CD4-positive, alpha-beta memory T cell (primary cell): Measurements from ENCODE around the gene QPCT. TPM values are rescaled to one million over a fixed set of nuclear protein-coding genes. Genes with fewer than 3 reads are reported as not detected.

Source experiments
- CTCF ChIA-PET: fragments of 350-600 bp; sonication (Branson Sonifier 250); formaldehyde crosslinking; loops from one replicate; lab custom pipeline; 2021; ENCODE audit warnings: inconsistent platforms; ENCODE audit not compliant: partially characterized antibody; lab: Charles Lee
- POLR2A ChIA-PET: fragments of 350-600 bp; sonication (Branson Sonifier 250); formaldehyde crosslinking; loops from one replicate; lab custom pipeline; 2021; ENCODE audit not compliant: partially characterized antibody; lab: Charles Lee
- DNase-seq, 5 donors: peaks; one replicate each; pipeline versions ENCODE4 v3.0.0 to v3.0.0-alpha.2; 2020 to 2022; ENCODE audit warnings: mixed read lengths in 1 of 5
- H3K27ac ChIP-seq: one replicate; pipeline ENCODE4 v1.7.0; 2013; ENCODE audit warnings: low read depth, low read length
- H3K27me3 ChIP-seq: 2 replicates; pipeline ENCODE4 v1.7.0; 2013; ENCODE audit warnings: mild to moderate bottlenecking, low read length, moderate library complexity; ENCODE audit not compliant: insufficient read depth
- H3K36me3 ChIP-seq: 2 replicates; pipeline ENCODE4 v1.7.0; 2013; ENCODE audit warnings: mild to moderate bottlenecking, low read length, moderate library complexity; ENCODE audit not compliant: insufficient read depth
- H3K4me1 ChIP-seq: 2 replicates; pipeline ENCODE4 v1.7.0; 2013; ENCODE audit warnings: mild to moderate bottlenecking, low read length, moderate library complexity; ENCODE audit not compliant: insufficient read depth
- H3K4me3 ChIP-seq, 2 donors: one replicate each; pipeline ENCODE4 v1.7.0; 2013; ENCODE audit warnings: low read length in 2 of 2, mild to moderate bottlenecking in 1 of 2
- H3K9me3 ChIP-seq, 2 donors: one replicate each; pipeline ENCODE4 v1.7.0; 2013; ENCODE audit warnings: low read length in 2 of 2, control low read depth in 1 of 2; ENCODE audit not compliant: control insufficient read depth in 1 of 2
- H3K27ac Mint-ChIP-seq, 7 donors: one replicate each; pipeline ENCODE4 v1.8.0; 2020 to 2021; ENCODE audit warnings: mixed read lengths in 7 of 7, mild to moderate bottlenecking in 6 of 7, inconsistent platforms in 3 of 7, moderate library complexity in 3 of 7
- H3K27me3 Mint-ChIP-seq, 2 donors: one replicate each; pipeline ENCODE4 v1.8.0; 2020 to 2021; ENCODE audit warnings: mixed read lengths in 2 of 2
- H3K36me3 Mint-ChIP-seq, 2 donors: one replicate each; pipeline ENCODE4 v1.8.0; 2020 to 2021; ENCODE audit warnings: mixed read lengths in 2 of 2, inconsistent platforms in 1 of 2, mild to moderate bottlenecking in 1 of 2
- H3K4me1 Mint-ChIP-seq, 4 donors: one replicate each; pipeline ENCODE4 v1.8.0; 2020 to 2021; ENCODE audit warnings: mixed read lengths in 4 of 4, mild to moderate bottlenecking in 1 of 4
- H3K4me3 Mint-ChIP-seq, 8 donors: one replicate each; pipeline ENCODE4 v1.8.0; 2020 to 2021; ENCODE audit warnings: mixed read lengths in 8 of 8, mild to moderate bottlenecking in 7 of 8, moderate library complexity in 6 of 8, inconsistent platforms in 3 of 8
- H3K9me3 Mint-ChIP-seq, 8 donors: one replicate each; pipeline ENCODE4 v1.8.0; 2020 to 2021; ENCODE audit warnings: mixed read lengths in 8 of 8, mild to moderate bottlenecking in 5 of 8, inconsistent platforms in 3 of 8, moderate library complexity in 1 of 8
- intact Hi-C: fragments of 100-400 bp; cut with micrococcal nuclease; formaldehyde crosslinking; loops from one replicate; pipeline ENCODE4 v1.15.1; 2023
- polyA plus RNA-seq, 2 donors: library from polyadenylated mRNA; unstranded; fragments of 300-500 nt; fragmentation: Illumina TruSeq; gene quantifications; one replicate each; pipeline ENCODE4 v1.2.3, GENCODE V29; 2021
- total RNA-seq, 2 experiments: library from RNA; stranded (reverse); gene quantifications; one replicate each; pipeline ENCODE4 v1.2.3, GENCODE V29; 2021

QPCT gene
- total and polyA plus RNA-seq, 4 experiments from 2014 or later = 0.23 to 1.4 (median 1.3) TPM

- H3K4me1 Mint-ChIP-seq = peaks cover 11 to 40% (median 22%) of the 10 kb centered on the region in 4 donors
- peaks cover 1 to 10% of the 10 kb centered on the region in 2 donors for H3K36me3 Mint-ChIP-seq
These were observed 41.7 kb upstream of the QPCT start for GRCh38 chr2:37302701-37303252.

GRCh38 chr2:37306024-37306423, 38.4 kb upstream of the QPCT start:
- Mint-ChIP-seq H3K4me1 (peaks cover 14 to 39% (median 29%) of the 10 kb centered on the region in 4 donors), H3K27me3 (no peaks in the 10 kb centered on the region), H3K9me3 (no peaks in the 10 kb centered on the region), H3K36me3 (peaks cover 1 to 4% of the 10 kb centered on the region in 2 donors), H3K4me3 (no peak overlapping the region), H3K27ac (peak overlapping the region in 1 of 7 donors; percentile 10)
- ChIA-PET POLR2A (no interaction called here), CTCF (no interaction called here)
- intact Hi-C loops = no loop called here
- Histone ChIP-seq H3K4me3 (no peak overlapping the region), H3K27ac (no peak overlapping the region), H3K27me3 (no peaks in the 10 kb centered on the region), H3K4me1 (no peaks in the 10 kb centered on the region), H3K9me3 (no peaks in the 10 kb centered on the region), H3K36me3 (no peaks in the 10 kb centered on the region)
- DNase-seq = no peak

More at GRCh38 chr2:37302701-37303252, 41.7 kb upstream of the QPCT start:
- DNase-seq = no peak
- ChIA-PET POLR2A (no interaction called here), CTCF (no interaction called here)
- H3K4me3 Mint-ChIP-seq = peak overlapping the region in 1 of 8 donors; percentile 36
- Histone ChIP-seq H3K4me1 (no peaks in the 10 kb centered on the region), H3K27me3 (no peaks in the 10 kb centered on the region), H3K4me3 (no peak overlapping the region), H3K27ac (no peak overlapping the region), H3K9me3 (no peaks in the 10 kb centered on the region), H3K36me3 (no peaks in the 10 kb centered on the region)
- no peaks in the 10 kb centered on the region for H3K9me3 Mint-ChIP-seq
- H3K27ac Mint-ChIP-seq = no peak overlapping the region
- intact Hi-C loops = no loop called here
- H3K27me3 Mint-ChIP-seq = no peaks in the 10 kb centered on the region

GRCh38 chr2:37307500-37307899, 36.9 kb upstream of the QPCT start:
- peaks cover 12% of the 10 kb centered on the region for H3K4me1 ChIP-seq
- Mint-ChIP-seq H3K9me3 (no peaks in the 10 kb centered on the region), H3K27me3 (no peaks in the 10 kb centered on the region), H3K36me3 (peaks cover 1 to 4% of the 10 kb centered on the region in 2 donors), H3K4me3 (no peak overlapping the region), H3K27ac (no peak overlapping the region), H3K4me1 (peaks cover 20 to 44% (median 32%) of the 10 kb centered on the region in 4 donors)
- no peak overlapping the region for H3K27ac ChIP-seq
- no peaks in the 10 kb centered on the region for H3K27me3 ChIP-seq
- no peak overlapping the region for H3K4me3 ChIP-seq
- no peaks in the 10 kb centered on the region for H3K36me3 ChIP-seq
- ChIA-PET POLR2A (interaction anchor here (0.9 to 2.1 kb wide), 2 partner anchors 15 to 18 kb away, joined by 3 to 4 read pairs; no protein-coding TSS in a partner anchor), CTCF (interaction anchor here (1.0 to 1.2 kb wide), 3 partner anchors 8 to 39 kb away, joined by 3 read pairs; no protein-coding TSS in a partner anchor)
- DNase-seq = no peak
- no peaks in the 10 kb centered on the region for H3K9me3 ChIP-seq
- intact Hi-C loops = no loop called here

- ChIA-PET CTCF (interaction anchor here (1.1 kb wide), 1 partner anchor 8 kb away, joined by 3 read pairs; no protein-coding TSS in a partner anchor), POLR2A (interaction anchor here (3.6 kb wide), 1 partner anchor 9 kb away, joined by 15 read pairs; the partner anchor contains the start of gene PRKD3)
- Mint-ChIP-seq H3K4me3 (no peak overlapping the region), H3K27me3 (no peaks in the 10 kb centered on the region), H3K36me3 (peaks cover 8 to 14% of the 10 kb centered on the region in 2 donors), H3K9me3 (no peaks in the 10 kb centered on the region), H3K4me1 (peaks cover 35 to 76% (median 58%) of the 10 kb centered on the region in 4 donors), H3K27ac (no peak overlapping the region)
- Histone ChIP-seq H3K4me1 (peaks cover 13% of the 10 kb centered on the region), H3K36me3 (no peaks in the 10 kb centered on the region), H3K9me3 (no peaks in the 10 kb centered on the region), H3K4me3 (no peak overlapping the region), H3K27ac (no peak overlapping the region), H3K27me3 (no peaks in the 10 kb centered on the region)
- no peak for DNase-seq
- intact Hi-C loops = no loop called here
These were observed 29.1 kb upstream of the QPCT start for GRCh38 chr2:37315364-37315763.

- H3K4me1 Mint-ChIP-seq = peaks cover 29 to 70% (median 51%) of the 10 kb centered on the region in 4 donors
- peak overlapping the region in 2 of 8 donors; percentile 22 to 30 for H3K4me3 Mint-ChIP-seq
- intact Hi-C loops = no loop called here
- Histone ChIP-seq H3K4me3 (no peak overlapping the region), H3K27me3 (no peaks in the 10 kb centered on the region), H3K4me1 (peaks cover 15% of the 10 kb centered on the region), H3K9me3 (no peaks in the 10 kb centered on the region), H3K27ac (no peak overlapping the region), H3K36me3 (no peaks in the 10 kb centered on the region)
- no peak overlapping the region for H3K27ac Mint-ChIP-seq
- ChIA-PET POLR2A (interaction anchor here (3.6 kb wide), 1 partner anchor 8 kb away, joined by 15 read pairs; the partner anchor contains the start of gene PRKD3), CTCF (no interaction called here)
- peaks cover 8 to 14% of the 10 kb centered on the region in 2 donors for H3K36me3 Mint-ChIP-seq
- H3K9me3 Mint-ChIP-seq = no peaks in the 10 kb centered on the region
- DNase-seq = no peak
- no peaks in the 10 kb centered on the region for H3K27me3 Mint-ChIP-seq
These were observed 28.2 kb upstream of the QPCT start for GRCh38 chr2:37316181-37316580.

GRCh38 chr2:37317746-37318145, 26.7 kb upstream of the QPCT start:
- intact Hi-C loops = no loop called here
- Histone ChIP-seq H3K9me3 (no peaks in the 10 kb centered on the region), H3K27me3 (no peaks in the 10 kb centered on the region), H3K36me3 (no peaks in the 10 kb centered on the region), H3K4me1 (peaks cover 18% of the 10 kb centered on the region), H3K4me3 (no peak overlapping the region), H3K27ac (no peak overlapping the region)
- ChIA-PET POLR2A (no interaction called here), CTCF (interaction anchor here (1.0 to 1.1 kb wide), 2 partner anchors 78 to 560 kb away, joined by 3 read pairs; no protein-coding TSS in a partner anchor)
- Mint-ChIP-seq H3K4me1 (peaks cover 32 to 72% (median 50%) of the 10 kb centered on the region in 4 donors), H3K36me3 (peaks cover 8 to 14% of the 10 kb centered on the region in 2 donors), H3K27ac (no peak overlapping the region), H3K4me3 (no peak overlapping the region), H3K27me3 (no peaks in the 10 kb centered on the region), H3K9me3 (no peaks in the 10 kb centered on the region)
- DNase-seq = no peak

GRCh38 chr2:37318401-37318800, 26.0 kb upstream of the QPCT start:
- H3K27ac ChIP-seq = no peak overlapping the region
- no peak overlapping the region for H3K4me3 Mint-ChIP-seq
- ChIA-PET CTCF (interaction anchor here (1.1 kb wide), 1 partner anchor 559 kb away, joined by 3 read pairs; no protein-coding TSS in a partner anchor), POLR2A (no interaction called here)
- DNase-seq = no peak
- H3K4me1 Mint-ChIP-seq = peaks cover 33 to 73% (median 50%) of the 10 kb centered on the region in 4 donors
- H3K9me3 ChIP-seq = no peaks in the 10 kb centered on the region
- peaks cover 11 to 14% of the 10 kb centered on the region in 2 donors for H3K36me3 Mint-ChIP-seq
- peaks cover 25% of the 10 kb centered on the region for H3K4me1 ChIP-seq
- H3K36me3 ChIP-seq = no peaks in the 10 kb centered on the region
- intact Hi-C loops = no loop called here
- H3K27me3 Mint-ChIP-seq = no peaks in the 10 kb centered on the region
- H3K4me3 ChIP-seq = no peak overlapping the region
- H3K9me3 Mint-ChIP-seq = no peaks in the 10 kb centered on the region
- no peaks in the 10 kb centered on the region for H3K27me3 ChIP-seq
- no peak overlapping the region for H3K27ac Mint-ChIP-seq
